Caco-2 (cell line): ENCODE measurements around the gene SH3D19. TPM values are rescaled to one million over a fixed set of nuclear protein-coding genes. Genes with fewer than 3 reads are reported as not detected.

ENCODE experiments used
- BruUV-seq: library from RNA; stranded (reverse); fragments of 400-500 nt; replicated peaks from 2 replicates; lab custom pipeline; 2021; lab: Mats Ljungman, UMichigan
- CTCF ChIA-PET: fragments of 300-600 bp; sonication (Branson Sonifier 250); formaldehyde crosslinking; loops from one replicate; lab custom pipeline; 2022; ENCODE audit warnings: antibody characterized with exemption; lab: Charles Lee
- POLR2A ChIA-PET: fragments of 300-600 bp; sonication (Branson Sonifier 250); formaldehyde crosslinking; loops from one replicate; lab custom pipeline; 2022; ENCODE audit warnings: antibody characterized with exemption; lab: Charles Lee
- DNase-seq, 2 experiments: peaks; one replicate each; pipeline versions ENCODE4 v3.0.0 to v3.0.0-alpha.2; 2020 to 2022
- H3K27me3 ChIP-seq: replicated peaks from 2 replicates; pipeline ENCODE4 v1.6.0; 2011; ENCODE audit warnings: low read length; ENCODE audit not compliant: control insufficient read depth, insufficient read depth
- H3K36me3 ChIP-seq: 2 replicates; pipeline ENCODE4 v1.5.1; 2011; ENCODE audit warnings: low read length; ENCODE audit not compliant: control insufficient read depth, insufficient read depth
- H3K4me1 ChIP-seq: fragments of 250-450 bp; sonication (Bioruptor Pico); 2 replicates; pipeline ENCODE4 v1.5.1; 2020; ENCODE audit warnings: mild to moderate bottlenecking
- H3K4me3 ChIP-seq: 2 replicates; pipeline ENCODE4 v1.5.1; 2011; ENCODE audit warnings: low read depth, mild to moderate bottlenecking, control low read depth, low read length
- H3K9me3 ChIP-seq: fragments of 250-450 bp; sonication (Bioruptor Pico); 2 replicates; pipeline ENCODE4 v1.5.1; 2020; ENCODE audit warnings: mild to moderate bottlenecking, moderate library complexity
- H3K27ac Mint-ChIP-seq: one replicate; pipeline ENCODE4 v1.8.0; 2022; ENCODE audit warnings: mixed read lengths; ENCODE audit not compliant: unreplicated experiment
- H3K27me3 Mint-ChIP-seq: one replicate; pipeline ENCODE4 v1.8.0; 2022; ENCODE audit warnings: mixed read lengths; ENCODE audit not compliant: insufficient read depth, unreplicated experiment
- H3K36me3 Mint-ChIP-seq: one replicate; pipeline ENCODE4 v1.8.0; 2022; ENCODE audit warnings: mild to moderate bottlenecking, mixed read lengths; ENCODE audit not compliant: insufficient read depth, unreplicated experiment
- H3K4me1 Mint-ChIP-seq: one replicate; pipeline ENCODE4 v1.8.0; 2022; ENCODE audit warnings: low read depth, mixed read lengths; ENCODE audit not compliant: unreplicated experiment
- H3K4me3 Mint-ChIP-seq: one replicate; pipeline ENCODE4 v1.8.0; 2022; ENCODE audit warnings: mild to moderate bottlenecking, moderate library complexity, mixed read lengths; ENCODE audit not compliant: unreplicated experiment
- H3K9me3 Mint-ChIP-seq: one replicate; pipeline ENCODE4 v1.8.0; 2022; ENCODE audit warnings: mixed read lengths; ENCODE audit not compliant: unreplicated experiment
- intact Hi-C: fragments of 100-400 bp; cut with micrococcal nuclease; formaldehyde crosslinking; loops from one replicate; pipeline ENCODE4 v1.10.0; 2022; ENCODE audit not compliant: unreplicated experiment
- total RNA-seq: library from RNA; stranded (reverse); gene quantifications from 2 replicates; pipeline ENCODE4 v1.2.3, GENCODE V29; 2022
- TF ChIP-seq, protein P1 (sequence below), 2 experiments: fragments of 200-600 bp in 1 of 2; IDR thresholded peaks; 1 replicate in 1 of 2; 2 replicates in 1 of 2; pipeline versions ENCODE4 v1.5.1 to v1.8.0; 2011 to 2022; ENCODE audit warnings: antibody characterized with exemption in 1 of 2, control low read depth in 1 of 2, inconsistent platforms in 1 of 2, low read depth in 1 of 2, low read length in 1 of 2, mild to moderate bottlenecking in 1 of 2, moderate library complexity in 1 of 2; ENCODE audit not compliant: insufficient read depth in 1 of 2, severe bottlenecking in 1 of 2, unreplicated experiment in 1 of 2

SH3D19 gene
- total RNA-seq, 1 experiment from 2014 or later: 57.8 TPM

DNA sequence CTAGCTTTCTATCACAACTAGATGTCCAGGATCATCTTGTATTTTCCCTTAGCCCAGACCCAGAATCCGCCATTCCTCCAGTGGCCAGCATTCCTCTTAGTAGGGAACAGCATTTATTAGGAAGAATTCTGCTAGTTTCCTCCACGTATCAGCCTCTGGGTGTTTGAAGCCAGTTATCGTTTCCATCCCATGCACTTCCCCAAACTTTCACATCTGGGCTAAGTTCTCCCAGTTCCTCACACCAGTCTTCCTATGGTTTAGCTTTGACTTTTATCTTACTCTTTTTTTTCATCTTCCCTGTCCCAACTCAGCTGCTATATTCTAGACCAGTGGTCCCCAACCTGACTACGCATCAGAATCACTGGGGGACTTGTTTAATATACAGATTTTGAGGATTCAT, 101.9 kb downstream of the SH3D19 start:
- BruUV-seq: no TSS peak

GRCh38 chr4:151219948-151220347, 105.5 kb downstream of the SH3D19 start:
- no peak overlapping the region for H3K27ac Mint-ChIP-seq
- no peaks in the 10 kb centered on the region for H3K27me3 Mint-ChIP-seq
- TF ChIP-seq, protein P1, sequence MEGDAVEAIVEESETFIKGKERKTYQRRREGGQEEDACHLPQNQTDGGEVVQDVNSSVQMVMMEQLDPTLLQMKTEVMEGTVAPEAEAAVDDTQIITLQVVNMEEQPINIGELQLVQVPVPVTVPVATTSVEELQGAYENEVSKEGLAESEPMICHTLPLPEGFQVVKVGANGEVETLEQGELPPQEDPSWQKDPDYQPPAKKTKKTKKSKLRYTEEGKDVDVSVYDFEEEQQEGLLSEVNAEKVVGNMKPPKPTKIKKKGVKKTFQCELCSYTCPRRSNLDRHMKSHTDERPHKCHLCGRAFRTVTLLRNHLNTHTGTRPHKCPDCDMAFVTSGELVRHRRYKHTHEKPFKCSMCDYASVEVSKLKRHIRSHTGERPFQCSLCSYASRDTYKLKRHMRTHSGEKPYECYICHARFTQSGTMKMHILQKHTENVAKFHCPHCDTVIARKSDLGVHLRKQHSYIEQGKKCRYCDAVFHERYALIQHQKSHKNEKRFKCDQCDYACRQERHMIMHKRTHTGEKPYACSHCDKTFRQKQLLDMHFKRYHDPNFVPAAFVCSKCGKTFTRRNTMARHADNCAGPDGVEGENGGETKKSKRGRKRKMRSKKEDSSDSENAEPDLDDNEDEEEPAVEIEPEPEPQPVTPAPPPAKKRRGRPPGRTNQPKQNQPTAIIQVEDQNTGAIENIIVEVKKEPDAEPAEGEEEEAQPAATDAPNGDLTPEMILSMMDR (IDR thresholded peaks at IDR 0.05; ENCODE audit: insufficient read depth in 1 of 2, low read depth in 1 of 2, low read length in 1 of 2, severe bottlenecking in 1 of 2, unreplicated experiment in 1 of 2): no peak
- no peak for DNase-seq
- intact Hi-C loops: no loop called here
- peaks cover 29% of the 10 kb centered on the region for H3K36me3 Mint-ChIP-seq
- H3K4me1 Mint-ChIP-seq: peaks cover 6% of the 10 kb centered on the region
- POLR2A ChIA-PET: no interaction called here
- H3K4me1 ChIP-seq: no peaks in the 10 kb centered on the region
- H3K9me3 ChIP-seq: no peaks in the 10 kb centered on the region
- no TSS peak for BruUV-seq
- CTCF ChIA-PET: no interaction called here
- no peak overlapping the region for H3K4me3 Mint-ChIP-seq
- no peaks in the 10 kb centered on the region for H3K27me3 ChIP-seq
- H3K4me3 ChIP-seq: no peak overlapping the region
- no peaks in the 10 kb centered on the region for H3K9me3 Mint-ChIP-seq
- H3K36me3 ChIP-seq: no peaks in the 10 kb centered on the region

More for the DNA sequence above, 101.9 kb downstream of the SH3D19 start:
- H3K36me3 ChIP-seq: no peaks in the 10 kb centered on the region
- DNase-seq: no peak
- CTCF ChIA-PET: no interaction called here
- H3K27me3 Mint-ChIP-seq: no peaks in the 10 kb centered on the region
- H3K4me1 Mint-ChIP-seq: peaks cover 6% of the 10 kb centered on the region
- TF ChIP-seq, protein P1 (IDR thresholded peaks at IDR 0.05; ENCODE audit: insufficient read depth in 1 of 2, low read depth in 1 of 2, low read length in 1 of 2, severe bottlenecking in 1 of 2, unreplicated experiment in 1 of 2): no peak
- H3K9me3 Mint-ChIP-seq: no peaks in the 10 kb centered on the region
- H3K36me3 Mint-ChIP-seq: peaks cover 29% of the 10 kb centered on the region
- no peaks in the 10 kb centered on the region for H3K9me3 ChIP-seq
- 0 out of 2 replicates have a peak, but pooled peaks cover 5% of the 10 kb centered on the region for H3K4me1 ChIP-seq
- H3K4me3 Mint-ChIP-seq: no peak overlapping the region
- POLR2A ChIA-PET: no interaction called here
- H3K4me3 ChIP-seq: no peak overlapping the region
- no peak overlapping the region for H3K27ac Mint-ChIP-seq
- intact Hi-C loops: no loop called here
- H3K27me3 ChIP-seq: no peaks in the 10 kb centered on the region

DNA sequence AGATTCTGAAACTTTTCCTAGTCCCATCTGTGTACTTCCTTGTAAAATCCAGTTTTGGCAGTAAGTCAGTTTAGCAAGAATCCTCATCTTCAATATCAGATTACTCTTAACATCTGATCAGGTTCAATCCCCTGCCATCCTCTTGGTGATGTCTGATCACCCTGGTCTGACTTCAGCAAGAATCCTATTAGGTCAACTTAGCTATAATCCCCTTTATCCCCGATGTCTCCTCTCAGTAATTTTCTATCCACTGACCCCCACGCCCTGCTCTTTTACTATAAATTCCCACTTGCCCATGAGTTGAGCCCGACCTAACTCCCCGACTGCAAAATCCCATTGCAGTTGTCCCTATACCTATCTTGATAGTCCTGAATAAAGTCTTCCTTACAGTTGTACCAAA, 106.3 kb downstream of the SH3D19 start:
- H3K4me1 ChIP-seq: no peaks in the 10 kb centered on the region
- Mint-ChIP-seq H3K4me3 (no peak overlapping the region), H3K4me1 (peaks cover 6% of the 10 kb centered on the region), H3K9me3 (no peaks in the 10 kb centered on the region), H3K27ac (no peak overlapping the region), H3K27me3 (no peaks in the 10 kb centered on the region), H3K36me3 (peaks cover 23% of the 10 kb centered on the region)
- ChIA-PET POLR2A (no interaction called here), CTCF (no interaction called here)
- H3K4me3 ChIP-seq: no peak overlapping the region
- no peak for DNase-seq
- TF ChIP-seq, protein P1 (IDR thresholded peaks at IDR 0.05; ENCODE audit: insufficient read depth in 1 of 2, low read depth in 1 of 2, low read length in 1 of 2, severe bottlenecking in 1 of 2, unreplicated experiment in 1 of 2): no peak
- no peaks in the 10 kb centered on the region for H3K27me3 ChIP-seq
- no peaks in the 10 kb centered on the region for H3K9me3 ChIP-seq
- BruUV-seq: no TSS peak
- no peaks in the 10 kb centered on the region for H3K36me3 ChIP-seq
- intact Hi-C loops: no loop called here
